Measurements from ENCODE around the gene RPS6KA2.

The RPS6KA2 gene

GRCh38 chr6:166633732-166634535, 6.9 kb upstream of the RPS6KA2 start:
- no peak for DNase-seq

GRCh38 chr6:166632731-166633130, 5.7 kb upstream of the RPS6KA2 start:
- no peak for DNase-seq

GRCh38 chr6:166630462-166630861, 3.4 kb upstream of the RPS6KA2 start:
- no peak for DNase-seq

GRCh38 chr6:166629628-166630027, 2.6 kb upstream of the RPS6KA2 start:
- no peak for DNase-seq

GRCh38 chr6:166627875-166628801, 1.1 kb upstream of the RPS6KA2 start:
- no peak for DNase-seq

- DNase-seq: no peak
Observed at GRCh38 chr6:166626177-166627032, 646 bp downstream of the RPS6KA2 start.

- DNase-seq: no peak
Observed at GRCh38 chr6:166625356-166625755, 1.7 kb downstream of the RPS6KA2 start.

GRCh38 chr6:166624275-166624674, 2.8 kb downstream of the RPS6KA2 start:
- DNase-seq: no peak

- DNase-seq: no peak
Observed at GRCh38 chr6:166623318-166623717, 3.7 kb downstream of the RPS6KA2 start.

GRCh38 chr6:166621114-166621540, 5.9 kb downstream of the RPS6KA2 start:
- no peak for DNase-seq

GRCh38 chr6:166620478-166621113, 6.5 kb downstream of the RPS6KA2 start:
- no peak for DNase-seq

GRCh38 chr6:166619912-166620311, 7.1 kb downstream of the RPS6KA2 start:
- no peak for DNase-seq

- DNase-seq: no peak
Observed at GRCh38 chr6:166618866-166619761, 7.9 kb downstream of the RPS6KA2 start.

- no peak for DNase-seq
Observed at GRCh38 chr6:166618251-166618650, 8.8 kb downstream of the RPS6KA2 start.

GRCh38 chr6:166617359-166617758, 9.7 kb downstream of the RPS6KA2 start:
- no peak for DNase-seq

GRCh38 chr6:166616261-166617238, 10.5 kb downstream of the RPS6KA2 start:
- DNase-seq: no peak

- DNase-seq: no peak
Observed at GRCh38 chr6:166615059-166615770, 11.8 kb downstream of the RPS6KA2 start.

- no peak for DNase-seq
Observed at GRCh38 chr6:166614589-166614988, 12.5 kb downstream of the RPS6KA2 start.

- no peak for DNase-seq
Observed at GRCh38 chr6:166614171-166614583, 12.9 kb downstream of the RPS6KA2 start.

Measured in NCI-H1694 treated with DMSO at 0.1 percent for 48 hours (cell line).